ENCODE measurements around the gene DUSP21. TPM values are rescaled to one million over a fixed set of nuclear protein-coding genes. Genes with fewer than 3 reads are reported as not detected.
"Not testable (repeated sequence)": the region's sequence is repeated elsewhere in the genome, so short reads cannot be mapped to it uniquely, and the experiment has no call there.

DUSP21 gene
- total RNA-seq, 2 donors from 2014 or later = not detected

DNA sequence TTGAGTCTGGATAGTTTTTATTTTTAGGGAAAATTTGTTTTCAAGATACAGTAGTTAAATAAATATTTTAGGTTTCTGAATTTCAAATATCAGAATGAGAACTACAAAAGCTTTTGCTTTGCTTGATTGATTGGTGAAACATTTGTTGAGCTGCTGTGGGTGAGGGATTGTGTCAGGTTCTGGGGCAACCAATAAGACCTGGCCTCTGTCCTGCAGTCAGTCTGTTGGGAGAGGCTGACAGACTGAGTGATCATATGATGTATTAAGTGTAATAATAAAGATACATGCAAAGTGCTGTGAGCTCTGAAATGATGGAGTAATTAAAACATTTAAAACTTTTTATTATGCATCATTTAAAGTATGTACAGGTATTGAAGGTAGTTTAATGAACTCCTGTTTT lies 38.8 kb downstream of the DUSP21 start:
- ATAC-seq (no peak), DNase-seq (no peak)
- Histone ChIP-seq H3K4me3 (no peak overlapping the region), H3K27ac (no peak overlapping the region), H3K36me3 (replicated peaks in 1 of 2; ENCODE audit: insufficient read depth in 1 of 2, low read depth in 2 of 2) (no peaks in the 10 kb centered on the region), H3K4me1 (no peaks in the 10 kb centered on the region), H3K9me3 (no peaks in the 10 kb centered on the region), H3K27me3 (no peaks in the 10 kb centered on the region)
- intact Hi-C loops (cut with DNase I) = no loop called here
- TF ChIP-seq POLR2A (IDR thresholded peaks at IDR 0.05) = no peak
- TF ChIP-seq, protein P1, sequence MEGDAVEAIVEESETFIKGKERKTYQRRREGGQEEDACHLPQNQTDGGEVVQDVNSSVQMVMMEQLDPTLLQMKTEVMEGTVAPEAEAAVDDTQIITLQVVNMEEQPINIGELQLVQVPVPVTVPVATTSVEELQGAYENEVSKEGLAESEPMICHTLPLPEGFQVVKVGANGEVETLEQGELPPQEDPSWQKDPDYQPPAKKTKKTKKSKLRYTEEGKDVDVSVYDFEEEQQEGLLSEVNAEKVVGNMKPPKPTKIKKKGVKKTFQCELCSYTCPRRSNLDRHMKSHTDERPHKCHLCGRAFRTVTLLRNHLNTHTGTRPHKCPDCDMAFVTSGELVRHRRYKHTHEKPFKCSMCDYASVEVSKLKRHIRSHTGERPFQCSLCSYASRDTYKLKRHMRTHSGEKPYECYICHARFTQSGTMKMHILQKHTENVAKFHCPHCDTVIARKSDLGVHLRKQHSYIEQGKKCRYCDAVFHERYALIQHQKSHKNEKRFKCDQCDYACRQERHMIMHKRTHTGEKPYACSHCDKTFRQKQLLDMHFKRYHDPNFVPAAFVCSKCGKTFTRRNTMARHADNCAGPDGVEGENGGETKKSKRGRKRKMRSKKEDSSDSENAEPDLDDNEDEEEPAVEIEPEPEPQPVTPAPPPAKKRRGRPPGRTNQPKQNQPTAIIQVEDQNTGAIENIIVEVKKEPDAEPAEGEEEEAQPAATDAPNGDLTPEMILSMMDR (IDR thresholded peaks at IDR 0.05) = no peak

GRCh38 chrX:44884944-44885343 lies 41.1 kb downstream of the DUSP21 start:
- TF ChIP-seq POLR2A (IDR thresholded peaks at IDR 0.05) = no peak
- TF ChIP-seq, protein P1 (IDR thresholded peaks at IDR 0.05) = no peak
- Histone ChIP-seq H3K27me3 (no peaks in the 10 kb centered on the region), H3K27ac (no peak overlapping the region), H3K36me3 (replicated peaks in 1 of 2; ENCODE audit: insufficient read depth in 1 of 2, low read depth in 2 of 2) (no peaks in the 10 kb centered on the region), H3K9me3 (no peaks in the 10 kb centered on the region), H3K4me3 (no peak overlapping the region), H3K4me1 (peaks cover 2% of the 10 kb centered on the region)
- 27 to 34% methylated on average over 4 of the region's 4 CpGs for WGBS, 2 donors
- DNase-seq (no peak), ATAC-seq (no peak)
- intact Hi-C loops (cut with DNase I) = no loop called here

- no peak for ATAC-seq
Observed at GRCh38 chrX:44889824-44890223, 46.0 kb downstream of the DUSP21 start.

GRCh38 chrX:44890247-44890646 lies 46.4 kb downstream of the DUSP21 start:
- Histone ChIP-seq H3K9me3 (no peaks in the 10 kb centered on the region), H3K36me3 (replicated peaks in 1 of 2; ENCODE audit: insufficient read depth in 1 of 2, low read depth in 2 of 2) (no peaks in the 10 kb centered on the region), H3K27ac (peak overlapping the region in 1 of 4 donors; percentile 18), H3K4me3 (no peak overlapping the region), H3K4me1 (peaks cover 3% of the 10 kb centered on the region), H3K27me3 (no peaks in the 10 kb centered on the region)
- no peak for DNase-seq
- 24 to 25% methylated on average over 3 of the region's 3 CpGs for WGBS, 2 donors
- intact Hi-C loops (cut with DNase I) = no loop called here
- no peak for ATAC-seq
- TF ChIP-seq, protein P1 (IDR thresholded peaks at IDR 0.05) = no peak
- TF ChIP-seq POLR2A (IDR thresholded peaks at IDR 0.05) = no peak

More at GRCh38 chrX:44889824-44890223, 46.0 kb downstream of the DUSP21 start:
- 87 to 92% methylated on average over 1 of the region's 1 CpG for WGBS, 2 donors
- intact Hi-C loops (cut with DNase I) = no loop called here
- H3K27ac ChIP-seq = peak overlapping the region in 1 of 4 donors; percentile 18
- H3K36me3 ChIP-seq (replicated peaks in 1 of 2; ENCODE audit: insufficient read depth in 1 of 2, low read depth in 2 of 2) = no peaks in the 10 kb centered on the region
- H3K4me3 ChIP-seq = no peak overlapping the region
- peaks cover 3% of the 10 kb centered on the region for H3K4me1 ChIP-seq
- TF ChIP-seq, protein P1 (IDR thresholded peaks at IDR 0.05) = no peak
- no peak for TF ChIP-seq POLR2A (IDR thresholded peaks at IDR 0.05)
- DNase-seq = no peak
- H3K27me3 ChIP-seq = no peaks in the 10 kb centered on the region
- H3K9me3 ChIP-seq = no peaks in the 10 kb centered on the region

- H3K4me3 ChIP-seq; H3K36me3 ChIP-seq (replicated peaks in 1 of 2; ENCODE audit: insufficient read depth in 1 of 2, low read depth in 2 of 2); H3K9me3 ChIP-seq; H3K27ac ChIP-seq; ATAC-seq; intact Hi-C loops (cut with DNase I); H3K4me1 ChIP-seq; DNase-seq; H3K27me3 ChIP-seq: not testable (repeated sequence)
- 84 to 95% methylated on average over 4 to 9 of the region's 10 CpGs for WGBS, 2 donors
Observed at GRCh38 chrX:44890687-44891086, 46.9 kb downstream of the DUSP21 start.
